ENCODE data around the gene TCF23. TPM values are rescaled to one million over a fixed set of nuclear protein-coding genes. Genes with fewer than 3 reads are reported as not detected.

TCF23 gene
- total RNA-seq (under 1 TPM; 0.08 to 0.50 TPM), polyA plus RNA-seq (ENCODE audit: insufficient read length in 6 of 6) (under 1 TPM; 0.06 to 0.21 (median 0.08) TPM)
- long read RNA-seq, donor 1 = 0 reads
- long read RNA-seq, donor 2, full-length matches to known transcripts = 1 of 1 reads
- long read RNA-seq, donor 2, partial matches to known transcripts = 0 of 1 reads
- long read RNA-seq, donor 2, other reads (novel, unspliced or antisense) = 0 of 1 reads
- long read RNA-seq, donor 3 = 0 reads
- long read RNA-seq, donor 4 = 0 reads
- long read RNA-seq, donor 5 = 0 reads
- long read RNA-seq, donor 6 = 0 reads
- long read RNA-seq, donor 7 = 0 reads
- long read RNA-seq, donor 8 = 0 reads
- long read RNA-seq, donor 9 = 0 reads
- long read RNA-seq, donor 10 = 0 reads
- long read RNA-seq, donor 11 = 0 reads
- long read RNA-seq, donor 12 = 0 reads

DNA sequence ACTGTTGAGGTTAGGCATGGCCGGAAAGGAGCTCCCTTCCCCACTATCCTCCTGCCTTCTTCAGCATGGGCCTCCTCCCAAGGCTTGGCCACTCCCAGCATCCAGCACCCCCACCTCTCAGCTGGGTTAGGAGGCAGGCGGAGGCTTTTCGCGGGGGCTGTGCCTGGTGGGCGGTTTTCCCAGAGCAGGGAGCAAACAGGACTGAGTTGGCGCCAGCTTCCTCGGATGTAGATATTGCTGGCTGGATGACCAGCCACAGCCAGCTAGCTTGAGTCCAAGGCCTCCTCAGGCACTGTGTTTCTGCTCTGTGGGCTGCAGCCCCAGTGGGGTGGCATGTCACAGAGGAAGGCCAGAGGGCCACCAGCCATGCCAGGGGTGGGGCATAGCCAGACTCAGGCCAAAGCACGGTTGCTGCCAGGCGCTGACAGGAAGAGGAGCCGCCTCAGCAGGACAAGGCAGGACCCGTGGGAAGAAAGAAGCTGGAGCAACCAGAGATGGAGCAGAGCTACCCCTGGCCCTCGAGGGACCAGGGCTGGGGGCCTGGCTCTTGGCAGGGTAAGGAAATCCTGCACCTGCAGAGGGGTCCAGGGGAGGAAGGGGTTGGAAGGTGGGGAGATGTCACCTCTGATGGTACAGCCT, at the start of gene TCF23:
TSS of gene TCF23 (plus strand) at position 204 of the 639 bp plus-strand sequence. CDS start at position 334, 130 bp downstream.
- H3K36me3 ChIP-seq = no peaks in the 10 kb centered on the region
- intact Hi-C loops (cut with DNase I) = no loop called here
- H3K9me3 ChIP-seq = no peaks in the 10 kb centered on the region
- no peak within 1 kb of the TSS for H3K27ac ChIP-seq
- peak; percentile 37 for ATAC-seq
- H3K4me1 ChIP-seq = no peaks in the 10 kb centered on the region
- H3K4me3 ChIP-seq = no peak within 1 kb of the TSS
- no peak for TF ChIP-seq CTCF (IDR thresholded peaks at IDR 0.05)
- DNase-seq = no peak
- no peaks in the 10 kb centered on the region for H3K27me3 ChIP-seq

GRCh38 chr2:27099334-27099955, 49.4 kb upstream of the TCF23 start:
- H3K36me3 ChIP-seq = peaks cover 0 to 5% of the 10 kb centered on the region in 2 donors
- ATAC-seq = no peak
- DNase-seq = no peak
- no peak for TF ChIP-seq CTCF (IDR thresholded peaks at IDR 0.05)
- H3K4me3 ChIP-seq = no peak overlapping the region
- H3K9me3 ChIP-seq = no peaks in the 10 kb centered on the region
- peaks cover 0 to 9% of the 10 kb centered on the region in 2 donors for H3K27me3 ChIP-seq
- H3K27ac ChIP-seq = no peak overlapping the region
- intact Hi-C loops (cut with DNase I) = loop anchor here in 1 of 2 donors (10.0 kb wide), 2 partner anchors 105 to 185 kb away; partner anchors contain the start of gene TRIM54
- H3K4me1 ChIP-seq = peaks cover 6 to 17% of the 10 kb centered on the region in 2 donors

GRCh38 chr2:27100036-27100435, 48.8 kb upstream of the TCF23 start:
- no peaks in the 10 kb centered on the region for H3K9me3 ChIP-seq
- peaks cover 0 to 10% of the 10 kb centered on the region in 2 donors for H3K27me3 ChIP-seq
- no peak for TF ChIP-seq CTCF (IDR thresholded peaks at IDR 0.05)
- ATAC-seq = no peak
- no peak for DNase-seq
- H3K36me3 ChIP-seq = peaks cover 0 to 5% of the 10 kb centered on the region in 2 donors
- no peak overlapping the region for H3K27ac ChIP-seq
- peaks cover 6 to 17% of the 10 kb centered on the region in 2 donors for H3K4me1 ChIP-seq
- intact Hi-C loops (cut with DNase I) = no loop called here
- no peak overlapping the region for H3K4me3 ChIP-seq

DNA sequence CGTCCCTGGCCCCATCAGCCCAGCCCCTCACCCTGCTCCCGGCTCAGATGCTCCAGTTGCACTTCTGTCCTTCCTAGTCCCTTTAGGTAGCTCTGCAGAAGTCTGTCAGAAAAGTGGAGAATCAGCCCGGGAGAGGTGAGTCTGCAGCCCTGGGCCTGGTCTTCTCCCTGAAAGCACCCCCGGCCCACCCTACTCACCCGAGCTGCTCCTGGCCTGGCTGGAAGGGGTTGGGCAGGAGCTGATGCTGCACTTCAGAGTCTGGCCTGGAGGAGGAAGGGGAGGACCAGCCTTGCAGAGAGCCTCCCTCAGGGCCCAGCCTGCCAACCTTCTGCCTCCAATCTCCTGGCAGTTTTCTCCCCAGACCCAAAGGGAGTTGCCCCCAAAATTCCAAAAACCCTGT, 46.5 kb upstream of the TCF23 start:
- no peaks in the 10 kb centered on the region for H3K4me1 ChIP-seq
- H3K27me3 ChIP-seq = peaks cover 0 to 10% of the 10 kb centered on the region in 2 donors
- H3K9me3 ChIP-seq = no peaks in the 10 kb centered on the region
- no peak for ATAC-seq
- no peak for TF ChIP-seq CTCF (IDR thresholded peaks at IDR 0.05)
- peaks cover 0 to 5% of the 10 kb centered on the region in 2 donors for H3K36me3 ChIP-seq
- no peak overlapping the region for H3K4me3 ChIP-seq
- no peak overlapping the region for H3K27ac ChIP-seq
- DNase-seq = no peak
- intact Hi-C loops (cut with DNase I) = no loop called here

DNA sequence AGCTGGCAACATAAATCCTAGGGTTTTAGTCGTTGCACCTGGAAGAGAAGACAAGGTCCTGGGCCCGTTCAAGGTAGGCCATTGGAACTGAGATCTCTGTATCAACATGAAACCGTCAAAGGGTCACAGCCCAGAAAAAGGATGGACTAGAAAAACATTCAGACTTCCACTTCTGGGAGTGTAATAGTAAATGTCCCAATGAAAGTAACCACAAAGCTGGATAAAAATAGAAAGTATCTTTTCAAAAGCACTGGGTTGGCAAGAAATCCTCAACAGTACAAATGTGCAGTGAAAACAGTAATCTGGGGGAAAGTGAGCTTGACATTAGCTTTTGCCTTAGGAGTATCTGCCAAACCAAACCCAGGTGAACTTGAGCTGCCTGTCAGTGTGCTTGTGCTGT, 42.8 kb upstream of the TCF23 start:
- Histone ChIP-seq H3K9me3 (no peaks in the 10 kb centered on the region), H3K27me3 (peaks cover 0 to 10% of the 10 kb centered on the region in 2 donors), H3K27ac (no peak overlapping the region), H3K4me3 (no peak overlapping the region), H3K4me1 (no peaks in the 10 kb centered on the region), H3K36me3 (no peaks in the 10 kb centered on the region)
- no peak for TF ChIP-seq CTCF (IDR thresholded peaks at IDR 0.05)
- intact Hi-C loops (cut with DNase I) = no loop called here
- ATAC-seq (no peak), DNase-seq (no peak)

Data from left lung (tissue), 14 donors.